Measurements from ENCODE around the gene NR2F2.
"Not testable (repeated sequence)": the region's sequence is repeated elsewhere in the genome, so short reads cannot be mapped to it uniquely, and the experiment has no call there.

GRCh38 chr15:96379592-96379991, 49.1 kb downstream of the NR2F2 start:
- TF ChIP-seq POLR2A (IDR thresholded peaks at IDR 0.05); CTCF (IDR thresholded peaks at IDR 0.05); POLR2AphosphoS5 (IDR thresholded peaks at IDR 0.05; ENCODE audit: insufficient read depth in 1 of 2, low read depth in 1 of 2): not testable (repeated sequence)

All from vagina (tissue), 2 donors.